ENCODE measurements around the gene MAPK8. TPM values are rescaled to one million over a fixed set of nuclear protein-coding genes. Genes with fewer than 3 reads are reported as not detected.

The MAPK8 gene
- total and polyA plus RNA-seq, 12 donors: 7.6 to 103 (median 31.9) TPM

GRCh38 chr10:48363617-48364355, 57.3 kb downstream of the MAPK8 start:
- Histone ChIP-seq H3K4me3 (no peak overlapping the region), H3K9me3 (replicated peaks in 1 of 3) (peaks cover 0 to 9% (median 0%) of the 10 kb centered on the region in 3 donors), H3K27ac (no peak overlapping the region), H3K27me3 (no peaks in the 10 kb centered on the region), H3K36me3 (replicated peaks in 1 of 2) (no peaks in the 10 kb centered on the region), H3K4me1 (replicated peaks in 1 of 2) (peaks cover 0 to 13% of the 10 kb centered on the region in 2 donors)
- intact Hi-C loops (cut with DNase I): loop anchor here in 1 of 2 donors (5.0 to 10.0 kb wide), 2 partner anchors 141 to 294 kb away; no protein-coding TSS in a partner anchor
- 31 to 42% (median 39%) methylated on average over 5 of the region's 5 CpGs for WGBS, 4 donors
- TF ChIP-seq POLR2A (IDR thresholded peaks at IDR 0.05): no peak
- TF ChIP-seq, protein P1, sequence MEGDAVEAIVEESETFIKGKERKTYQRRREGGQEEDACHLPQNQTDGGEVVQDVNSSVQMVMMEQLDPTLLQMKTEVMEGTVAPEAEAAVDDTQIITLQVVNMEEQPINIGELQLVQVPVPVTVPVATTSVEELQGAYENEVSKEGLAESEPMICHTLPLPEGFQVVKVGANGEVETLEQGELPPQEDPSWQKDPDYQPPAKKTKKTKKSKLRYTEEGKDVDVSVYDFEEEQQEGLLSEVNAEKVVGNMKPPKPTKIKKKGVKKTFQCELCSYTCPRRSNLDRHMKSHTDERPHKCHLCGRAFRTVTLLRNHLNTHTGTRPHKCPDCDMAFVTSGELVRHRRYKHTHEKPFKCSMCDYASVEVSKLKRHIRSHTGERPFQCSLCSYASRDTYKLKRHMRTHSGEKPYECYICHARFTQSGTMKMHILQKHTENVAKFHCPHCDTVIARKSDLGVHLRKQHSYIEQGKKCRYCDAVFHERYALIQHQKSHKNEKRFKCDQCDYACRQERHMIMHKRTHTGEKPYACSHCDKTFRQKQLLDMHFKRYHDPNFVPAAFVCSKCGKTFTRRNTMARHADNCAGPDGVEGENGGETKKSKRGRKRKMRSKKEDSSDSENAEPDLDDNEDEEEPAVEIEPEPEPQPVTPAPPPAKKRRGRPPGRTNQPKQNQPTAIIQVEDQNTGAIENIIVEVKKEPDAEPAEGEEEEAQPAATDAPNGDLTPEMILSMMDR (IDR thresholded peaks at IDR 0.05): peak; percentile 61 to 84 (median 77)
- DNase-seq: peak; percentile 18 to 67 (median 42)

GRCh38 chr10:48364659-48365405, 58.4 kb downstream of the MAPK8 start:
- no peaks in the 10 kb centered on the region for H3K27me3 ChIP-seq
- peaks cover 0 to 13% of the 10 kb centered on the region in 2 donors for H3K4me1 ChIP-seq (replicated peaks in 1 of 2)
- peaks cover 0 to 9% (median 0%) of the 10 kb centered on the region in 3 donors for H3K9me3 ChIP-seq (replicated peaks in 1 of 3)
- H3K27ac ChIP-seq: no peak overlapping the region
- intact Hi-C loops (cut with DNase I): loop anchor here in 1 of 2 donors (5.0 to 10.0 kb wide), 2 partner anchors 140 to 292 kb away; no protein-coding TSS in a partner anchor
- peak in 1 of 7 donors; percentile 14 for DNase-seq
- no peak overlapping the region for H3K4me3 ChIP-seq
- H3K36me3 ChIP-seq (replicated peaks in 1 of 2): no peaks in the 10 kb centered on the region
- whole genome bisulfite sequencing, 4 donors: 46 to 53% (median 52%) methylated on average over 3 of the region's 3 CpGs
- no peak for TF ChIP-seq POLR2A (IDR thresholded peaks at IDR 0.05)
- TF ChIP-seq, protein P1 (IDR thresholded peaks at IDR 0.05): no peak

DNA sequence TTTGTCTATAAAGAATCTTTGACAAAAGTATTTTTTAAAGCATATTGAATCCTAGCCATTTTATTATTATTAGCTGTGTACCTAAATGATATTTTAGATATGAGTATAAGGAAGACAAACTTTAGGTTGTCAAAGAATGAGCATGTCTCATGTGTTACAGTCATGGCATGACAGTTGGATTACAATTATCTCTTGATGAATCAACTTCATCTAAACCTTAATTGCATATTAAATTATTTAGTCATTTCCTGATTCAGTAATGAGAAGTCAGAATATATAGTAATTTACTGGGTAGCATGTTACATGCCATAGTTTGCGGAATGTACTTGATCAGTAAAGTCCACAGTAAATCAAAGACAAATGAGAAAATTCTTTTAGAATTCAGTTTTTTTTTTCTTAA, 59.2 kb downstream of the MAPK8 start:
- Histone ChIP-seq H3K36me3 (replicated peaks in 1 of 2) (no peaks in the 10 kb centered on the region), H3K27ac (no peak overlapping the region), H3K9me3 (replicated peaks in 1 of 3) (peaks cover 0 to 9% (median 0%) of the 10 kb centered on the region in 3 donors), H3K4me1 (replicated peaks in 1 of 2) (peaks cover 0 to 13% of the 10 kb centered on the region in 2 donors), H3K27me3 (no peaks in the 10 kb centered on the region), H3K4me3 (no peak overlapping the region)
- 93 to 100% (median 96%) methylated on average over 1 of the region's 1 CpG for whole genome bisulfite sequencing, 4 donors
- TF ChIP-seq, protein P1 (IDR thresholded peaks at IDR 0.05): no peak
- TF ChIP-seq POLR2A (IDR thresholded peaks at IDR 0.05): no peak
- intact Hi-C loops (cut with DNase I): loop anchor here in 1 of 2 donors (10.0 kb wide), 1 partner anchor 139 kb away; no protein-coding TSS in a partner anchor
- no peak for DNase-seq

GRCh38 chr10:48366261-48366660, 59.8 kb downstream of the MAPK8 start:
- no peak overlapping the region for H3K27ac ChIP-seq
- no peak for DNase-seq
- no peaks in the 10 kb centered on the region for H3K27me3 ChIP-seq
- H3K4me1 ChIP-seq (replicated peaks in 1 of 2): peaks cover 0 to 13% of the 10 kb centered on the region in 2 donors
- peaks cover 0 to 9% (median 0%) of the 10 kb centered on the region in 3 donors for H3K9me3 ChIP-seq (replicated peaks in 1 of 3)
- TF ChIP-seq POLR2A (IDR thresholded peaks at IDR 0.05): no peak
- TF ChIP-seq, protein P1 (IDR thresholded peaks at IDR 0.05): no peak
- no peaks in the 10 kb centered on the region for H3K36me3 ChIP-seq (replicated peaks in 1 of 2)
- H3K4me3 ChIP-seq: no peak overlapping the region
- intact Hi-C loops (cut with DNase I): loop anchor here in 1 of 2 donors (10.0 kb wide), 1 partner anchor 139 kb away; no protein-coding TSS in a partner anchor
